ENCODE measurements around the gene RELCH. TPM values are rescaled to one million over a fixed set of nuclear protein-coding genes. Genes with fewer than 3 reads are reported as not detected.

Gene RELCH
- total and polyA plus RNA-seq, 2 experiments from 2014 or later = 8.6 to 38.6 TPM

DNA sequence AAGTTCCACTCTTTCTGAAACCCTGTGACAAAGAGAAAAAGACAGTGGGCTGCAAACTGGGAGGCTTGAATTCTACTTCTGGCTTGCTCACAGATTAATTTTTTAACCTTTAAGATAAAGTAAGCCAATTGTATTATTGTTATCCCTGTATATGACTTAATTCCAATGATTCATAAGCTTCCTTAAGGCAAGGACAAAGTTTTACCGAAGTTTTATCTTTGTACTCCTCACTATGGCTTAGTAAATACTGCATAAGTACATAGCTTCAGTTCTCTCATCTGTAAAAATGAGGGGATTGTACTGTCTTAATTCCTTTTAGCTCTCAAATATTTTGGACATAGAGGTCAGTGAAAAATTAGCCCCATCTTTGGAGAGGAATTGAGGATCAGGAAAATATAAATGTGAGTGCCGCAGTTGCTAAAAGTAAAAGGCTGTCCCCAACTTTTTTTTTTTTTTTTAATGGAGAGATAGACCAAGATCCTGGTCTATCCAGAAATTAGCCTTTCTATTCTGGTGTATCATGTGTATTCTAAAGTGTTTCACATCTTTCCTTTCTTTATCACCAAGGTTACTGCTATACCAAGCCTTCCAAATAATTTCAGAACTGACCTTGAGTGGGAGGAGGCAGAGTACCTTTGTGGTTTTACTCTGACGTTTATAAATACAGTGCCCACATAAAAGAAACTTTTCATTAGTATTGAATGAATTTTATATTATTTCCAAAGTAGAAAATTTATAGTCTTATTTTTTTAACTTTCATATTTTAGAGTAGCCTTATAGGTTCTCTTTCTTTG is 13.3 kb downstream of the RELCH start:
- Histone ChIP-seq H4K20me1 (ENCODE audit: insufficient read depth) (no peaks in the 10 kb centered on the region; the same call in 1 of the 2 replicates), H2AFZ (no peak overlapping the region), H3K4me1 (ENCODE audit: insufficient read depth) (peaks cover 24% of the 10 kb centered on the region), H3F3A (ENCODE audit: insufficient read depth) (peaks cover 24% of the 10 kb centered on the region), H3K9me2 (ENCODE audit: insufficient read depth) (no peaks in the 10 kb centered on the region), H3K4me3 (no peak overlapping the region), H3K36me3 (ENCODE audit: low read depth) (no peaks in the 10 kb centered on the region), H3K27me3 (replicated peaks; ENCODE audit: insufficient read depth) (no peaks in the 10 kb centered on the region), H3K9me3 (ENCODE audit: low read depth) (no peaks in the 10 kb centered on the region), H3K79me2 (ENCODE audit: insufficient read depth) (peaks cover 93% of the 10 kb centered on the region), H3K27ac (no peak overlapping the region), H3K9ac (no peak overlapping the region), H3K4me2 (ENCODE audit: unreplicated experiment) (no peak overlapping the region)
- WGBS, 2 experiments (ENCODE audit: low coverage in 1 of 2, low lambda C conversion rate in 2 of 2, missing lambda C conversion rate in 2 of 2) = 75 to 84% methylated on average over 3 of the region's 3 CpGs
- in situ Hi-C loops (cut with MboI) = no loop called here
- TF ChIP-seq EZH2phosphoT487 (IDR thresholded peaks at IDR 0.05; ENCODE audit: insufficient read depth, low read depth) = no peak
- no peak for TF ChIP-seq EZH2 (IDR thresholded peaks at IDR 0.05; ENCODE audit: insufficient read depth, poor library complexity, severe bottlenecking)
- DNase-seq = no peak

DNA sequence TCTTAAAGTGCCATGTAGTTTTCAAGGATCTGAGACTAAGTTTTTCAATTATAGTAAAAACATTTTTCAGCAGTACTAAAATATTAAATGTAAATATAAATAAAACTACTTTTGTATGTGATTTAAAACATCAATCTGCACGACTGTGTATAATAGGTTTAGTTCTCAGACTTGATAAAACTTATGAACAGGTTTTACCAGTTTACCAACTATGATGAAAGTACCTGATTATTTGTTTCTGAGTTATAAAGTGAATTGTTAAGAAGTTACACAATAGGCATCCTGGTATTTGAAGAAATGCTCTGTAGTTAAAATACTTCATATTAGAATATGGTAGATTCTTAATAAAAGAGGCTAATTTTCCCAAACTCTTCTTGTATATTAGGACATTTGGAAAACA is 14.8 kb downstream of the RELCH start:
- H3F3A ChIP-seq (ENCODE audit: insufficient read depth) = peaks cover 19% of the 10 kb centered on the region
- no peak overlapping the region for H3K27ac ChIP-seq
- H3K9me3 ChIP-seq (ENCODE audit: low read depth) = no peaks in the 10 kb centered on the region
- H3K79me2 ChIP-seq (ENCODE audit: insufficient read depth) = peaks cover 91% of the 10 kb centered on the region
- H3K36me3 ChIP-seq (ENCODE audit: low read depth) = no peaks in the 10 kb centered on the region
- H3K9ac ChIP-seq = no peak overlapping the region
- in situ Hi-C loops (cut with MboI) = no loop called here
- TF ChIP-seq EZH2 (IDR thresholded peaks at IDR 0.05; ENCODE audit: insufficient read depth, poor library complexity, severe bottlenecking) (no peak), EZH2phosphoT487 (IDR thresholded peaks at IDR 0.05; ENCODE audit: insufficient read depth, low read depth) (no peak)
- H4K20me1 ChIP-seq (ENCODE audit: insufficient read depth) = no peaks in the 10 kb centered on the region; the same call in 1 of the 2 replicates
- no peak overlapping the region for H3K4me3 ChIP-seq
- H2AFZ ChIP-seq = no peak overlapping the region
- H3K4me1 ChIP-seq (ENCODE audit: insufficient read depth) = peaks cover 24% of the 10 kb centered on the region
- no peaks in the 10 kb centered on the region for H3K9me2 ChIP-seq (ENCODE audit: insufficient read depth)
- no peak for DNase-seq
- 90 to 100% methylated on average over 1 of the region's 1 CpG for WGBS, 2 experiments (ENCODE audit: low coverage in 1 of 2, low lambda C conversion rate in 2 of 2, missing lambda C conversion rate in 2 of 2)
- H3K27me3 ChIP-seq (replicated peaks; ENCODE audit: insufficient read depth) = no peaks in the 10 kb centered on the region
- H3K4me2 ChIP-seq (ENCODE audit: unreplicated experiment) = no peak overlapping the region

DNA sequence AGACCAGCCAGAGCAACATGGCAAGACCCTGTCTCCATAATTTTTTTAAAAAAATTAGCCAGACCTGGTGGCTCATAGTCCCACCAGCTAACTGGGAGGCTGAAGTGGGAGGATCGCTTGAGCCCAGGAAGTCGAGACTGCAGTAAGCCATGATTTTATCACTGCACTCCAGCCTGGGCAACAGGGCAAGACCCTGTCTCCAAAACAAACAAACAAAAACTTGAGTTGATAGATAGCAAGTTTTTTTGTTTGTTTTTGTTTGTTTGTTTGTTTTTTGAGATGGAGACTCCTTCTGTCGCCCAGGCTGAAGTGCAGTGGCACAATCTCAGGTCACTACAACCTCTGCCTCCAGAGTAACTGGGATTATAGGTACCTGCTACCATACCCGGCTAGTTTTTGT is 18.8 kb downstream of the RELCH start:
- H3F3A ChIP-seq (ENCODE audit: insufficient read depth) = no peaks in the 10 kb centered on the region

DNA sequence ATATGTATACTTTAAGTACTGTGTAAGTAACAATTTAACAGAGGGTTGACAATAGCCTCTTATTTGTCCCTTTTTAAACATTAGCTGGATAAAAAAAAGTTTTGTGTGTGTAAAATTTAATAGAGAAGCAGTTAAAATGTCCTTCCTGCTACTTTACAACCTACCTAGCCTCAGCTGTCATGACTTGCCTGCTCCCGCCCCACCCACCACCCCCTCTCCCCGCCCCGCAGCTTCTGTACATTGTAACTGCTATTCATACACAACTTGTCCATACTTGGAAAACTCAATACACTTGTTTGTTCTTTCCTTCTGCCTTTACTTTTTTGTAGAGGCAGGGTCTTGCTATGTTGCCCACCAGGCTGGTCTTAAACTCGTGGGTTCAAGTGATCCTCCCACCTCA is 19.5 kb downstream of the RELCH start:
- Histone ChIP-seq H3K79me2 (ENCODE audit: insufficient read depth) (peaks cover 94% of the 10 kb centered on the region), H3K4me2 (ENCODE audit: unreplicated experiment) (no peak overlapping the region), H3K36me3 (ENCODE audit: low read depth) (no peaks in the 10 kb centered on the region), H3K9me3 (ENCODE audit: low read depth) (no peaks in the 10 kb centered on the region), H3F3A (ENCODE audit: insufficient read depth) (no peaks in the 10 kb centered on the region), H3K27ac (no peak overlapping the region), H3K4me1 (ENCODE audit: insufficient read depth) (no peaks in the 10 kb centered on the region), H3K9me2 (ENCODE audit: insufficient read depth) (no peaks in the 10 kb centered on the region), H2AFZ (no peak overlapping the region), H4K20me1 (ENCODE audit: insufficient read depth) (no peaks in the 10 kb centered on the region; the same call in 1 of the 2 replicates), H3K9ac (no peak overlapping the region), H3K4me3 (no peak overlapping the region), H3K27me3 (replicated peaks; ENCODE audit: insufficient read depth) (no peaks in the 10 kb centered on the region)
- TF ChIP-seq EZH2 (IDR thresholded peaks at IDR 0.05; ENCODE audit: insufficient read depth, poor library complexity, severe bottlenecking) (no peak), EZH2phosphoT487 (IDR thresholded peaks at IDR 0.05; ENCODE audit: insufficient read depth, low read depth) (no peak)
- in situ Hi-C loops (cut with MboI) = no loop called here
- no peak for DNase-seq
- WGBS, 2 experiments (ENCODE audit: low coverage in 1 of 2, low lambda C conversion rate in 2 of 2, missing lambda C conversion rate in 2 of 2) = 98 to 100% methylated on average over 4 of the region's 4 CpGs

More for the DNA sequence above, 18.8 kb downstream of the RELCH start:
- Histone ChIP-seq H3K36me3 (ENCODE audit: low read depth) (no peaks in the 10 kb centered on the region), H3K4me2 (ENCODE audit: unreplicated experiment) (no peak overlapping the region), H3K4me3 (no peak overlapping the region), H3K4me1 (ENCODE audit: insufficient read depth) (no peaks in the 10 kb centered on the region), H3K27ac (no peak overlapping the region), H3K79me2 (ENCODE audit: insufficient read depth) (peaks cover 93% of the 10 kb centered on the region), H3K9ac (no peak overlapping the region), H4K20me1 (ENCODE audit: insufficient read depth) (no peaks in the 10 kb centered on the region; the same call in 1 of the 2 replicates), H2AFZ (no peak overlapping the region), H3K9me2 (ENCODE audit: insufficient read depth) (no peaks in the 10 kb centered on the region), H3K27me3 (replicated peaks; ENCODE audit: insufficient read depth) (no peaks in the 10 kb centered on the region), H3K9me3 (ENCODE audit: low read depth) (no peaks in the 10 kb centered on the region)
- DNase-seq = no peak
- in situ Hi-C loops (cut with MboI) = no loop called here
- no peak for TF ChIP-seq EZH2 (IDR thresholded peaks at IDR 0.05; ENCODE audit: insufficient read depth, poor library complexity, severe bottlenecking)
- TF ChIP-seq EZH2phosphoT487 (IDR thresholded peaks at IDR 0.05; ENCODE audit: insufficient read depth, low read depth) = no peak
- 91 to 95% methylated on average over 4 of the region's 4 CpGs for WGBS, 2 experiments (ENCODE audit: low coverage in 1 of 2, low lambda C conversion rate in 2 of 2, missing lambda C conversion rate in 2 of 2)
